Lower leg skin (tissue), 3 donors: ENCODE results near the gene C5AR2.

Experiments used
- CTCF ChIP-seq, 3 donors: fragments of 450-650 bp; IDR thresholded peaks; one replicate each; pipeline ENCODE4 v1.5.1; 2016; ENCODE audit warnings: antibody characterized with exemption in 3 of 3, mild to moderate bottlenecking in 3 of 3, moderate library complexity in 2 of 3
- POLR2A ChIP-seq, 2 donors: fragments of 450-650 bp; IDR thresholded peaks; one replicate each; pipeline ENCODE4 v1.6.1; 2016 to 2017; ENCODE audit warnings: antibody characterized with exemption in 2 of 2, mild to moderate bottlenecking in 1 of 2, moderate library complexity in 1 of 2

GRCh38 chr19:47341734-47342133 lies 9.8 kb downstream of the C5AR2 start:
- TF ChIP-seq POLR2A (IDR thresholded peaks at IDR 0.05) (no peak), CTCF (IDR thresholded peaks at IDR 0.05) (no peak)
